NT2/D1 (cell line): ENCODE measurements around the gene PSMD12.

Experiments
- DNase-seq: peaks from one replicate; pipeline ENCODE4 v3.0.0-alpha.2; 2011; ENCODE audit warnings: low read depth, low spot score
- H3K27me3 ChIP-seq: 2 replicates; pipeline ENCODE4 v1.6.0; 2011; ENCODE audit warnings: mild to moderate bottlenecking; ENCODE audit not compliant: insufficient read length, insufficient read depth
- H3K36me3 ChIP-seq: 2 replicates; pipeline ENCODE4 v1.6.1; 2011; ENCODE audit warnings: mild to moderate bottlenecking, low read length, mixed read lengths; ENCODE audit not compliant: insufficient read depth, insufficient read length
- H3K4me1 ChIP-seq: 2 replicates; pipeline ENCODE4 v1.5.1; 2011; ENCODE audit not compliant: insufficient read depth, insufficient read length
- H3K4me3 ChIP-seq: 2 replicates; pipeline ENCODE4 v1.5.1; 2011; ENCODE audit warnings: low read depth; ENCODE audit not compliant: insufficient read length
- H3K9ac ChIP-seq: 2 replicates; pipeline ENCODE4 v1.6.0; 2011; ENCODE audit warnings: low read depth; ENCODE audit not compliant: insufficient read length
- H3K9me3 ChIP-seq: 2 replicates; pipeline ENCODE4 v1.5.1; 2011; ENCODE audit warnings: mild to moderate bottlenecking, low read length; ENCODE audit not compliant: insufficient read depth
- SUZ12 ChIP-seq: IDR thresholded peaks from 2 replicates; pipeline ENCODE4 v1.6.1; 2011; ENCODE audit not compliant: insufficient read length, insufficient read depth; ENCODE audit errors: extremely low read depth
- YY1 ChIP-seq: IDR thresholded peaks from 2 replicates; pipeline ENCODE4 v1.6.1; 2011; ENCODE audit not compliant: insufficient read length, insufficient read depth
- ZNF274 ChIP-seq: IDR thresholded peaks from 2 replicates; pipeline ENCODE4 v1.6.1; 2011; ENCODE audit warnings: mild to moderate bottlenecking, low read depth, low read length

Gene PSMD12

DNA sequence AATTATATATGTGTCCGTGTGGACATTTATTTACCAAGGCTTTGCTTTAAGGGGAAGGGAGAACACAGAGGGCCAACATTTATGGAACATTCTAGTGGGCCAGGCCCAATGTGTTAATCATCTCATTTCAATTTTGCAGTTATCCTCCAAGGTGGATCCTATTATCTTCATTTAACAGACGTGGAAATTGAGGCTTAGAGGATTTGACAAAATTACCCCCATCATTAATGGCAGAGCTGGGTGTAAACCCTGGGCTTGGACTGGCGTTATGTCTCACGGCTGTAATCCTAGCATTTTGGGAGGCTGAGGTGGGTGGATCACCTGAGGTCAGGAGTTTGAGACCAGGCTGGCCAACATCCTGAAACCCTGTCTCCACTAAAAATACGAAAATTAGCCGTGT, 37.1 kb upstream of the PSMD12 start:
- Histone ChIP-seq H3K9ac (no peak overlapping the region), H3K9me3 (no peaks in the 10 kb centered on the region), H3K4me3 (no peak overlapping the region), H3K4me1 (no peaks in the 10 kb centered on the region), H3K36me3 (no peaks in the 10 kb centered on the region), H3K27me3 (no peaks in the 10 kb centered on the region)
- DNase-seq, result no peak
- TF ChIP-seq ZNF274, result no peak
- no peak for TF ChIP-seq SUZ12
- TF ChIP-seq YY1, result no peak

GRCh38 chr17:67403065-67403464, 36.7 kb upstream of the PSMD12 start:
- no peak for DNase-seq
- TF ChIP-seq YY1 (no peak), ZNF274 (no peak), SUZ12 (no peak)
- Histone ChIP-seq H3K4me1 (no peaks in the 10 kb centered on the region), H3K9me3 (no peaks in the 10 kb centered on the region), H3K36me3 (no peaks in the 10 kb centered on the region), H3K9ac (no peak overlapping the region), H3K27me3 (no peaks in the 10 kb centered on the region), H3K4me3 (no peak overlapping the region)

GRCh38 chr17:67401598-67402504, 35.5 kb upstream of the PSMD12 start:
- H3K36me3 ChIP-seq, result no peaks in the 10 kb centered on the region
- no peak for DNase-seq
- H3K9ac ChIP-seq, result no peak overlapping the region
- H3K27me3 ChIP-seq, result no peaks in the 10 kb centered on the region
- no peak overlapping the region for H3K4me3 ChIP-seq
- no peaks in the 10 kb centered on the region for H3K9me3 ChIP-seq
- TF ChIP-seq YY1, result no peak
- no peak for TF ChIP-seq SUZ12
- no peak for TF ChIP-seq ZNF274
- no peaks in the 10 kb centered on the region for H3K4me1 ChIP-seq

GRCh38 chr17:67401106-67401505, 34.7 kb upstream of the PSMD12 start:
- no peak overlapping the region for H3K9ac ChIP-seq
- no peak overlapping the region for H3K4me3 ChIP-seq
- no peaks in the 10 kb centered on the region for H3K27me3 ChIP-seq
- H3K36me3 ChIP-seq, result no peaks in the 10 kb centered on the region
- no peaks in the 10 kb centered on the region for H3K9me3 ChIP-seq
- TF ChIP-seq YY1, result no peak
- no peak for TF ChIP-seq ZNF274
- TF ChIP-seq SUZ12, result no peak
- no peak for DNase-seq
- no peaks in the 10 kb centered on the region for H3K4me1 ChIP-seq

DNA sequence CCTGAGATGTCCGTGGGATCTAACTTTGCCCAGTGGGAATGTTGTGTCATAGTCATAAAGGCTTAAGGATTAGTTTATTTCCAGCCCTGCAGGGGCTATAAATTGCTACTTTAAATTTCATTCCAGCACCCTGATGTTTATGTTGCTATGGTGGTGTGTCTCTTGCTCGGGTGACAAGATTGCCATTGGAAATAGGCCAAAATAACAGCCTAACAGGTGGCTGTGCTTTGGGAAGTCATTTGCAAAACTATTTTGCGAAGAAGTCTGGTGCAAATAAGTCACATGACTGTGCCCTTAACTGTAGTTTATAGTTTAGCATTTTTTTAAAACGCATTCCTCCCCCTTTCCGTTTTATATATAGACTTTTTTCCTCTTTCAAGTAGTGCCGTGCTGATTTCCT, 33.8 kb upstream of the PSMD12 start:
- no peaks in the 10 kb centered on the region for H3K9me3 ChIP-seq
- H3K27me3 ChIP-seq, result no peaks in the 10 kb centered on the region
- TF ChIP-seq ZNF274, result no peak
- no peak for TF ChIP-seq SUZ12
- no peak for TF ChIP-seq YY1
- no peak overlapping the region for H3K4me3 ChIP-seq
- H3K4me1 ChIP-seq, result no peaks in the 10 kb centered on the region
- no peak overlapping the region for H3K9ac ChIP-seq
- DNase-seq, result no peak
- H3K36me3 ChIP-seq, result no peaks in the 10 kb centered on the region

- Histone ChIP-seq H3K9me3 (no peaks in the 10 kb centered on the region), H3K4me3 (no peak overlapping the region), H3K27me3 (no peaks in the 10 kb centered on the region), H3K4me1 (no peaks in the 10 kb centered on the region), H3K36me3 (no peaks in the 10 kb centered on the region), H3K9ac (no peak overlapping the region)
- TF ChIP-seq YY1 (no peak), ZNF274 (no peak), SUZ12 (no peak)
- DNase-seq, result no peak
These were observed 33.3 kb upstream of the PSMD12 start for GRCh38 chr17:67399676-67400075.

DNA sequence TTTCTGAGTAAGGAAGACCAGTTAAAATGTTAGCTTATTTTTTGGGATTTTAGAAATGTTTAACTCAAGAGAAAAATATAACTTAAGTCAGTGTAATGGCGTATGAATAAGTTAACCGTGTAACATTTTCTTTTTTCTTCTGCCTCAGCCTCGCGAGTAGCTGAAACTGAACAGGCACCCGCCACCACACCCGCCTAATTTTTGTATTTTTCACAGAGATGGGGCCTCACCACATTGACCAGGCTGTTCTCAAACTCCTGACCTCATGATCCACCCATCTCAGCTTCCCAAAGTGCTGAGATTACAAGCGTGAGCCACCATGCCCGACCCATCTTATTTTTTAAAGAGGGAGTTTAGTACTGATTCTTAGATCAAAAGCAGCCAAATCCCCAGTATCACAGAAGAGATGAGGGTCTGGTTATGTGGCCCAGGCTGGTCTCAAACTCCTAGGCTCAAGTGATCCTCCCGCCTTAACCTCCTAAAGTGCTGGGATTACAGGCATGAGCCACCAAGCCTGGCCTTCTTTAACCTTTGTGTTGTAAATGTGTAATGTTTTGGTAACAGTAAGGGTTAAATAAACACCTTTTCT, 27.5 kb upstream of the PSMD12 start:
- no peak overlapping the region for H3K4me3 ChIP-seq
- H3K36me3 ChIP-seq, result no peaks in the 10 kb centered on the region
- TF ChIP-seq ZNF274 (no peak), YY1 (no peak), SUZ12 (no peak)
- no peaks in the 10 kb centered on the region for H3K9me3 ChIP-seq
- no peak for DNase-seq
- H3K27me3 ChIP-seq, result no peaks in the 10 kb centered on the region
- H3K9ac ChIP-seq, result no peak overlapping the region
- H3K4me1 ChIP-seq, result peaks cover 1% of the 10 kb centered on the region
